CD4-positive, alpha-beta T cell treated with Interleukin-10 for 1 hour (primary cell): ENCODE data around the gene PRDM7.
"Not testable (repeated sequence)": the region's sequence is repeated elsewhere in the genome, so short reads cannot be mapped to it uniquely, and the experiment has no call there.

Experiments used
- DNase-seq: peaks from one replicate; pipeline ENCODE4 v3.0.0-alpha.2; 2020

Gene PRDM7

DNA sequence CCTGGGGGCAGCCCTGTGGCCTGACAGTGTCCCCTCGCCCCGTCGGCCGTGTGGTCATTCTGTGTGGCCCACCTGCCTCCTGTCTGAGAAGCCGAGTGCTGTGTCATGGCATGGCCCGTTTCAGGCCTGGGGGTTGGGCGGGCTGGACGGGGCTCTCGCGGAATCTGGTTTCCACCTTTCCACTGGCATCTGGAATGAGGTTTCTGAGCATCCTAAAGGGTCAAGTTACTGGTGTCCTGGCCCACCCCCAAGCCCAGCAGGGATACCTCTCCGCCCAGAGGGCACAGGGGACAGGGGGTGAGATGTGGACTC lies 65.7 kb downstream of the PRDM7 start:
- DNase-seq, result no peak

DNA sequence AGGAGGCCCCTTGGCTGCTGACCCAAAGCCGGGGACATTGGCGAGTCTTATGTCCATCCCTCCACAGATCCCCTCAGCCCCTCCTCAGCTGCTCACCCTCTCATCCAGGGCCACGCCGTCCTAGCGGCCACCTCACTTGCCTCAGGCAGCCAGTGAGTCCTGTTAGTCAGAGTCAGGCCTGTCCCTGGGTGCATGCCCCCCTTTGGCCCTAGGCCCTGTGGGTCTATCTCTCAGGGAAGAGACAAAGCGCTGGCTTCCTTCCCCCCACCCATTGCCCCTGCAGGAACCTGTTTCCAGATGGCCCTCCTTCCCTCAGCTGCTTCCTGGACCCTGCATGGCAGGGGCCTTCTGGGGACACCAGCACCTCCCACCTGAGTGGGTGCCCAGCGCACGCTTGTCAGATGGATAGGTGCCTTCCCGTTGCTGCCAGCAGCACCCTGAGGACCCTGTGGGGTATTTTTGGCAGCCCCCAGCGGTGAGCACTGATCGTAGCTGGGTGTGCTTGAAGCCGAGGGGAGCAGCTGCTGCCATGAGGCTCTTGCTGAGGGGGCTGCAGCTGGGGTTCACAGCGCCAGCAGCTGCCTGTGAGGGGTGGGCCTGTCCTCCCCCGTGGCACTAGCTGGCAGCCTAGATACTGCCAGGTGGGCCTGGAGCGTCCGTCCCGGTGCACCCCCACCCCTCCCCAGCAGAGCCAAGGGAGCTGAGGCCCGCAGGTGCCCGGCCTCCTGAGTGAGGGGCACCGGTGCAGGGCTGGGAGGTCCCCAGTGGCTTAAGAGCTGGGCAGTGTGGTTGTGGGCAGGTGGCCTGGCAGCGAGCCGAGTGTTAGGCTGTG lies 66.2 kb downstream of the PRDM7 start:
- DNase-seq, result no peak

DNA sequence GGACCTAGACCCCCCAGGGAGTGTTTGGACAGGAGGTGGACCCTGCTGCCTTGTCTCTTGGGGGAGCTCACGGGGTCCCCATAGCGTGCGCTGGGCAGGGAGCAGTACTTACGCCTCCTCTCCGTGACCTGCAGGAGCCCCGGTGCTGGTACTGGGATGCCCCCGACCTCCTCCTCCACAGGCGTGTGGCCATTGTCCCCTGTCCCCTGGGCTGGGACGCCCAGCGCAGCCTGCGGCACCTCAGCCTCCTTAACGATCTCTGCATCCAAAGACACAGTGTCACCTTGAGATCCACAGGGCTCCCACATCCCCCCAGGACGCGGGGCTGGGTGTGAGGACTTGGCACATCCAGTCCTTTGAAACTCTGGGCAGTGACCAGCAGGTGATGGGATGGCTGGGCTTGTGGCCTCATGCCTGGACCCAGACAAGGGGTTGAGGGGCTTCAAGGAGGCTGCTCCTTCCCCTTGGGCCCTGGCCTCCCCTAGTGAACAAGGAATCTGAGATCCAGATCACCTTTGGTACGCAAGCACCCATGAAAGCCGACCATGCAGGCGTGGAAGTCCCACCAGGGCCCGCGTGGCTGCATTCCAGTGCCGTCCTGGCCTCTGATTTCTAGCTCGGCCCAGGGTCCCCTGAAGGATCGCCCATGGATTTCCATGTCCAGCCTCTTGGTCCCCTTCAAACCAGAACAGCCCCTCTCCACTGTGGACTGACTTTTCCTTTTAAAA lies 67.8 kb downstream of the PRDM7 start:
- DNase-seq, result no peak

DNA sequence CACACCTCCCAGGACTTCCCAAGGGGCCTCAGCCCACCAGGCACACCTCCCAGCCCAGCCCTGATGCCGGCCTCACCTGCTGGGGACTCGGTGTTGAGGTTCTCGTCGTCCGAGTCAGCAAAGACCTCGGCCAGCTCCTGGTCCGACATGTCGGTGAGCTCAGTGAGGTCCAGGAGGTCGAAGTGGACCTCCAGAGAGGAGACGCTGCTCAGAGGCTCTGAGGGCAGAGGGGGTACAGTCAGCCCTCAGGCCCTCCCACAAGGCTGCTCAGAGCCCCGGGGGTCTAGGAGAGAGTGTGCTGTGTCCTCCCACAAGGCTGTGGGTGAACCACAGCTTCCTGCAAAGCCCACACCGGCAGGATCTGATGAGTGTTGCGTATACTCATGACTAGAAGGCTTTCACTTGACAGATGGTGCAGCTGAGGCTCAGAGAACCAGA lies 68.4 kb downstream of the PRDM7 start:
- DNase-seq, result peak; percentile 66

DNA sequence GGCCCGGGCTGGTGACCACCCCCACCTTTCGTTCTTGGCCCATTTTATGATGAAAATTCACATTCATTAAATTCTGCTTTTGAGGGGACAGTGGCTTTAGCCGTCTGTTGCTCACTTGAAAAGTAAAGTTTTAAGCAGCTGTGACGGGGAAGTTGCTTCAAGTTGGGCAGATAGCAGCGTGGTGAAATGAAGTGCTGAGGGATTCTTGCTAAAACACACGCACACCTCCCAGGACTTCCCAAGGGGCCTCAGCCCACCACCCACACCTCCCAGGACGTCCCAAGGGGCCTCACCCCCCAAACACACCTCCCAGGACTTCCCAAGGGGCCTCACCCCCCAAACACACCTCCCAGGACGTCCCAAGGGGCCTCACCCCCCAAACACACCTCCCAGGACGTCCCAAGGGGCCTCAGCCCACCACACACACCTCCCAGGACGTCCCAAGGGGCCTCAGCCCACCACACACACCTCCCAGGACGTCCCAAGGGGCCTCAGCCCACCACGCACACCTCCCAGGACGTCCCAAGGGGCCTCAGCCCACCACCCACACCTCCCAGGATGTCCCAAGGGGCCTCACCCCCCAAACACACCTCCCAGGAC lies 69.4 kb downstream of the PRDM7 start:
- DNase-seq, result not testable (repeated sequence)

DNA sequence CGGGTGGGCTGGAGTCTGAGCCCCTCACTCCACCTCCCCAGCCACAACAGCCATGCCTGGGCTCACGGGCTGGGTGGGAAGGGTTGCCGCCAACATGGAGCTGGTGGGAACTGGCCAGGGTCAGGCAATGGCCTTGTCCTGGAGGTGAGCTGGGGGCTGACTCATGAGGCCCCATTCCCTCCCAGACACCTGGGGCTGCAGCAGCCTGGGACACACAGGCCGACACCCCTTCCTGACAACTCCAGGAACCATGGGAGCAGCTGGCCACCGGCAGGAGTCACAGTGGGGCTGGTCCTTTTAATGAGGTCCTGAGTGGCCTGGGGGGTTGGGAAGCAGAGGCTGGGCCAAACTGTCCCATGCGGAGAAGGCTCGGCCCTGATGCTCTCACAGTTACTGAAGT lies 70.1 kb downstream of the PRDM7 start:
- DNase-seq, result no peak
